Loucy (cell line): ENCODE data around the gene HS6ST3.

Experiments used
- H2AFZ ChIP-seq: fragments of 200-600 bp; sonication (generic); 2 replicates; pipeline ENCODE4 v1.6.0; 2016; ENCODE audit warnings: antibody characterized with exemption, mild to moderate bottlenecking, low read length, moderate library complexity
- H3F3A ChIP-seq: fragments of 200-600 bp; 2 replicates; pipeline ENCODE4 v1.6.0; 2016; ENCODE audit warnings: antibody characterized with exemption, low read depth, mild to moderate bottlenecking
- H3K27me3 ChIP-seq: fragments of 200-600 bp; sonication (generic); 2 replicates; pipeline ENCODE4 v1.6.1; 2014; ENCODE audit warnings: low read length, mild to moderate bottlenecking; ENCODE audit not compliant: insufficient read depth, poor library complexity, severe bottlenecking
- H3K36me3 ChIP-seq: fragments of 200-600 bp; sonication (generic); 2 replicates; pipeline ENCODE4 v1.6.1; 2016; ENCODE audit warnings: low read length; ENCODE audit not compliant: insufficient read depth
- H3K4me1 ChIP-seq: fragments of 200-600 bp; sonication (generic); 2 replicates; pipeline ENCODE4 v1.5.1; 2014; ENCODE audit warnings: low read length, mild to moderate bottlenecking; ENCODE audit not compliant: insufficient read depth, poor library complexity, severe bottlenecking
- H3K4me2 ChIP-seq: fragments of 200-600 bp; sonication (generic); 2 replicates; pipeline ENCODE4 v1.6.0; 2014; ENCODE audit warnings: antibody characterized with exemption, low read length, low read depth, mild to moderate bottlenecking; ENCODE audit not compliant: poor library complexity, severe bottlenecking
- H3K4me3 ChIP-seq: fragments of 200-600 bp; sonication (generic); 2 replicates; pipeline ENCODE4 v1.5.1; 2014; ENCODE audit warnings: low read length, mild to moderate bottlenecking, mixed read lengths; ENCODE audit not compliant: poor library complexity, severe bottlenecking
- H3K79me2 ChIP-seq: fragments of 200-600 bp; sonication (generic); 2 replicates; pipeline ENCODE4 v1.6.1; 2014; ENCODE audit warnings: low read length; ENCODE audit not compliant: insufficient read depth
- H3K9ac ChIP-seq: fragments of 200-600 bp; sonication (generic); 2 replicates; pipeline ENCODE4 v1.6.0; 2014; ENCODE audit warnings: mild to moderate bottlenecking, low read depth, low read length, moderate library complexity; ENCODE audit not compliant: poor library complexity, severe bottlenecking
- H3K9me2 ChIP-seq: fragments of 200-600 bp; sonication (generic); replicated peaks from 2 replicates; pipeline ENCODE4 v1.6.1; 2016; ENCODE audit warnings: low read depth, low read length, mixed read lengths
- H3K9me3 ChIP-seq: fragments of 200-600 bp; sonication (generic); 2 replicates; pipeline ENCODE4 v1.6.1; 2014; ENCODE audit warnings: mild to moderate bottlenecking, antibody characterized with exemption, low read length, low read depth; ENCODE audit not compliant: insufficient read depth
- H4K20me1 ChIP-seq: fragments of 200-600 bp; sonication (generic); 2 replicates; pipeline ENCODE4 v1.6.0; 2014; ENCODE audit warnings: antibody characterized with exemption, low read length, mild to moderate bottlenecking; ENCODE audit not compliant: insufficient read depth, poor library complexity, severe bottlenecking
- CTCF ChIP-seq: fragments of 200-600 bp; sonication (generic); conservative IDR thresholded peaks from 2 replicates; pipeline ENCODE4 v1.5.1; 2014; ENCODE audit warnings: mild to moderate bottlenecking, antibody characterized with exemption, low read length
- EZH2phosphoT487 ChIP-seq: fragments of 200-600 bp; IDR thresholded peaks from 2 replicates; pipeline ENCODE4 v1.6.1; 2018; ENCODE audit warnings: antibody characterized with exemption, mild to moderate bottlenecking, moderate library complexity, borderline replicate concordance

HS6ST3 gene

GRCh38 chr13:96690998-96691397 is 601.1 kb downstream of the HS6ST3 start:
- Histone ChIP-seq H3K9me3 (no peaks in the 10 kb centered on the region), H2AFZ (no peak overlapping the region), H3K27me3 (no peaks in the 10 kb centered on the region), H4K20me1 (no peaks in the 10 kb centered on the region), H3K9me2 (no peaks in the 10 kb centered on the region), H3K4me1 (no peaks in the 10 kb centered on the region), H3K79me2 (no peaks in the 10 kb centered on the region), H3K4me2 (no peak overlapping the region), H3F3A (no peaks in the 10 kb centered on the region), H3K36me3 (no peaks in the 10 kb centered on the region), H3K9ac (no peak overlapping the region), H3K4me3 (no peak overlapping the region)
- no peak for TF ChIP-seq CTCF
- TF ChIP-seq EZH2phosphoT487: no peak

- Histone ChIP-seq H3K27me3 (no peaks in the 10 kb centered on the region), H3K4me2 (no peak overlapping the region), H3K79me2 (no peaks in the 10 kb centered on the region), H3K9me3 (no peaks in the 10 kb centered on the region), H3K4me3 (no peak overlapping the region), H3K9ac (no peak overlapping the region), H3K4me1 (no peaks in the 10 kb centered on the region), H4K20me1 (no peaks in the 10 kb centered on the region), H3K36me3 (no peaks in the 10 kb centered on the region), H3K9me2 (no peaks in the 10 kb centered on the region), H3F3A (no peaks in the 10 kb centered on the region), H2AFZ (no peak overlapping the region)
- TF ChIP-seq CTCF (no peak), EZH2phosphoT487 (no peak)
Observed at GRCh38 chr13:96696389-96696900, 606.5 kb downstream of the HS6ST3 start.

- Histone ChIP-seq H3K4me1 (no peaks in the 10 kb centered on the region), H3K9me3 (no peaks in the 10 kb centered on the region), H3K9me2 (no peaks in the 10 kb centered on the region), H3F3A (no peaks in the 10 kb centered on the region), H3K4me2 (no peak overlapping the region), H3K27me3 (no peaks in the 10 kb centered on the region), H2AFZ (no peak overlapping the region), H3K79me2 (no peaks in the 10 kb centered on the region), H3K4me3 (no peak overlapping the region), H3K9ac (no peak overlapping the region), H4K20me1 (no peaks in the 10 kb centered on the region), H3K36me3 (no peaks in the 10 kb centered on the region)
- TF ChIP-seq CTCF (no peak), EZH2phosphoT487 (no peak)
Observed at GRCh38 chr13:96700657-96701056, 610.8 kb downstream of the HS6ST3 start.
